ENCODE measurements around the gene ATP5MC2. TPM values are rescaled to one million over a fixed set of nuclear protein-coding genes. Genes with fewer than 3 reads are reported as not detected.

The ATP5MC2 gene
- total RNA-seq, 1 donor from 2014 or later, result 596 TPM

GRCh38 chr12:53670971-53671370 is 4.9 kb downstream of the ATP5MC2 start:
- peaks cover 29% of the 10 kb centered on the region for H3K4me1 Mint-ChIP-seq
- peaks cover 22% of the 10 kb centered on the region for H3K36me3 Mint-ChIP-seq (ENCODE audit: low read depth)

GRCh38 chr12:53670308-53670707 is 5.6 kb downstream of the ATP5MC2 start:
- Mint-ChIP-seq H3K4me3 (no peak overlapping the region), H3K9me3 (no peaks in the 10 kb centered on the region), H3K27me3 (ENCODE audit: low read depth) (no peaks in the 10 kb centered on the region), H3K27ac (ENCODE audit: unreplicated experiment) (no peak overlapping the region), H3K4me1 (peaks cover 23% of the 10 kb centered on the region), H3K36me3 (ENCODE audit: low read depth) (peaks cover 27% of the 10 kb centered on the region)
- no peak for TF ChIP-seq CTCF (conservative IDR thresholded peaks at IDR 0.05)
- no peak for DNase-seq (ENCODE audit: low read depth, low spot score)

More at GRCh38 chr12:53670971-53671370, 4.9 kb downstream of the ATP5MC2 start:
- Mint-ChIP-seq H3K27me3 (ENCODE audit: low read depth) (no peaks in the 10 kb centered on the region), H3K4me3 (peak overlapping the region; percentile 16), H3K9me3 (no peaks in the 10 kb centered on the region), H3K27ac (ENCODE audit: unreplicated experiment) (no peak overlapping the region)
- no peak for TF ChIP-seq CTCF (conservative IDR thresholded peaks at IDR 0.05)
- no peak for DNase-seq (ENCODE audit: low read depth, low spot score)

- H3K27me3 Mint-ChIP-seq (ENCODE audit: low read depth), result no peaks in the 10 kb centered on the region
- DNase-seq (ENCODE audit: low read depth, low spot score), result no peak
- H3K4me1 Mint-ChIP-seq, result peaks cover 8% of the 10 kb centered on the region
- H3K4me3 Mint-ChIP-seq, result no peak overlapping the region
- TF ChIP-seq CTCF (conservative IDR thresholded peaks at IDR 0.05), result no peak
- no peak overlapping the region for H3K27ac Mint-ChIP-seq (ENCODE audit: unreplicated experiment)
- peaks cover 37% of the 10 kb centered on the region for H3K36me3 Mint-ChIP-seq (ENCODE audit: low read depth)
- no peaks in the 10 kb centered on the region for H3K9me3 Mint-ChIP-seq
Observed at GRCh38 chr12:53667080-53667479, 8.8 kb downstream of the ATP5MC2 start.

- Mint-ChIP-seq H3K27ac (ENCODE audit: unreplicated experiment) (no peak overlapping the region), H3K9me3 (no peaks in the 10 kb centered on the region), H3K27me3 (ENCODE audit: low read depth) (no peaks in the 10 kb centered on the region), H3K4me1 (peaks cover 7% of the 10 kb centered on the region), H3K36me3 (ENCODE audit: low read depth) (peaks cover 29% of the 10 kb centered on the region), H3K4me3 (no peak overlapping the region)
- TF ChIP-seq CTCF (conservative IDR thresholded peaks at IDR 0.05), result no peak
- DNase-seq (ENCODE audit: low read depth, low spot score), result no peak
Observed at GRCh38 chr12:53664936-53665335, 10.9 kb downstream of the ATP5MC2 start.

GRCh38 chr12:53664191-53664590 is 11.7 kb downstream of the ATP5MC2 start:
- Mint-ChIP-seq H3K36me3 (ENCODE audit: low read depth) (peaks cover 23% of the 10 kb centered on the region), H3K27me3 (ENCODE audit: low read depth) (no peaks in the 10 kb centered on the region), H3K27ac (ENCODE audit: unreplicated experiment) (no peak overlapping the region), H3K4me1 (peaks cover 15% of the 10 kb centered on the region), H3K9me3 (no peaks in the 10 kb centered on the region), H3K4me3 (no peak overlapping the region)
- TF ChIP-seq CTCF (conservative IDR thresholded peaks at IDR 0.05), result no peak
- DNase-seq (ENCODE audit: low read depth, low spot score), result no peak

- no peak for TF ChIP-seq CTCF (conservative IDR thresholded peaks at IDR 0.05)
- no peak for DNase-seq (ENCODE audit: low read depth, low spot score)
- H3K4me1 Mint-ChIP-seq, result peaks cover 29% of the 10 kb centered on the region
- peaks cover 13% of the 10 kb centered on the region for H3K36me3 Mint-ChIP-seq (ENCODE audit: low read depth)
- H3K4me3 Mint-ChIP-seq, result no peak overlapping the region
- H3K27me3 Mint-ChIP-seq (ENCODE audit: low read depth), result no peaks in the 10 kb centered on the region
- H3K27ac Mint-ChIP-seq (ENCODE audit: unreplicated experiment), result peak overlapping the region; percentile 79
- H3K9me3 Mint-ChIP-seq, result no peaks in the 10 kb centered on the region
Observed at GRCh38 chr12:53660041-53660440, 15.8 kb downstream of the ATP5MC2 start.

All from neural crest cell (in vitro differentiated cells).